ENCODE results near the gene SEPTIN10. TPM values are rescaled to one million over a fixed set of nuclear protein-coding genes. Genes with fewer than 3 reads are reported as not detected.

SEPTIN10 gene
- total and polyA plus RNA-seq, 3 donors from 2014 or later = 118 to 151 (median 130) TPM

DNA sequence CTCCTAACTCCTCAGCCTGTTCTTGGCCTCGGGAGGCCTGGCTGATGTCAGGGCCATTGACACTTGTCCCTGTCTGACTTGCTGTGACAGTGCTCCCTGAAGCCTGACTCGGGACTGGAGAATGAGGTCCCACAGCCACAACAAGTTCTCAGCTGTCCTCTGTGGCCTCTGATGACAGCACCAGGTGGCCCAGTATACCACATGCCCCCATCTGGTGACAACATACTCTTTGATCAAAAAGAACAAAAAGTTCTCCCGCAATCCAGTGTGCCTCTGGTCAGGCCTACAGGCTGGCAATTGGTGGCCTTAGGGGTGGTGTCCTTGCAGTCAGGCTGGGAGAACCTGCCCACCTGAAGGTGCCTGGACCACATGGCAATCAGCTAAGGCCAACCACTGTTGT lies 102.6 kb downstream of the SEPTIN10 start:
- Histone ChIP-seq H3K36me3 (ENCODE audit: low read depth, missing control alignments) (no peaks in the 10 kb centered on the region), H3K4me1 (no peaks in the 10 kb centered on the region), H3K4me3 (no peak overlapping the region), H3K27me3 (no peaks in the 10 kb centered on the region), H3K9me3 (no peaks in the 10 kb centered on the region), H3K27ac (no peak overlapping the region)
- no peak for TF ChIP-seq POLR2A (IDR thresholded peaks at IDR 0.05)
- TF ChIP-seq, protein P1, sequence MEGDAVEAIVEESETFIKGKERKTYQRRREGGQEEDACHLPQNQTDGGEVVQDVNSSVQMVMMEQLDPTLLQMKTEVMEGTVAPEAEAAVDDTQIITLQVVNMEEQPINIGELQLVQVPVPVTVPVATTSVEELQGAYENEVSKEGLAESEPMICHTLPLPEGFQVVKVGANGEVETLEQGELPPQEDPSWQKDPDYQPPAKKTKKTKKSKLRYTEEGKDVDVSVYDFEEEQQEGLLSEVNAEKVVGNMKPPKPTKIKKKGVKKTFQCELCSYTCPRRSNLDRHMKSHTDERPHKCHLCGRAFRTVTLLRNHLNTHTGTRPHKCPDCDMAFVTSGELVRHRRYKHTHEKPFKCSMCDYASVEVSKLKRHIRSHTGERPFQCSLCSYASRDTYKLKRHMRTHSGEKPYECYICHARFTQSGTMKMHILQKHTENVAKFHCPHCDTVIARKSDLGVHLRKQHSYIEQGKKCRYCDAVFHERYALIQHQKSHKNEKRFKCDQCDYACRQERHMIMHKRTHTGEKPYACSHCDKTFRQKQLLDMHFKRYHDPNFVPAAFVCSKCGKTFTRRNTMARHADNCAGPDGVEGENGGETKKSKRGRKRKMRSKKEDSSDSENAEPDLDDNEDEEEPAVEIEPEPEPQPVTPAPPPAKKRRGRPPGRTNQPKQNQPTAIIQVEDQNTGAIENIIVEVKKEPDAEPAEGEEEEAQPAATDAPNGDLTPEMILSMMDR (IDR thresholded peaks at IDR 0.05) = no peak
- no peak for DNase-seq
- intact Hi-C loops (cut with DNase I; ENCODE audit: low total_unique reads) = loop anchor here (5.0 kb wide), 1 partner anchor 379 kb away; no protein-coding TSS in a partner anchor
- 71 to 85% methylated on average over 1 to 3 of the region's 3 CpGs for WGBS, 2 donors

DNA sequence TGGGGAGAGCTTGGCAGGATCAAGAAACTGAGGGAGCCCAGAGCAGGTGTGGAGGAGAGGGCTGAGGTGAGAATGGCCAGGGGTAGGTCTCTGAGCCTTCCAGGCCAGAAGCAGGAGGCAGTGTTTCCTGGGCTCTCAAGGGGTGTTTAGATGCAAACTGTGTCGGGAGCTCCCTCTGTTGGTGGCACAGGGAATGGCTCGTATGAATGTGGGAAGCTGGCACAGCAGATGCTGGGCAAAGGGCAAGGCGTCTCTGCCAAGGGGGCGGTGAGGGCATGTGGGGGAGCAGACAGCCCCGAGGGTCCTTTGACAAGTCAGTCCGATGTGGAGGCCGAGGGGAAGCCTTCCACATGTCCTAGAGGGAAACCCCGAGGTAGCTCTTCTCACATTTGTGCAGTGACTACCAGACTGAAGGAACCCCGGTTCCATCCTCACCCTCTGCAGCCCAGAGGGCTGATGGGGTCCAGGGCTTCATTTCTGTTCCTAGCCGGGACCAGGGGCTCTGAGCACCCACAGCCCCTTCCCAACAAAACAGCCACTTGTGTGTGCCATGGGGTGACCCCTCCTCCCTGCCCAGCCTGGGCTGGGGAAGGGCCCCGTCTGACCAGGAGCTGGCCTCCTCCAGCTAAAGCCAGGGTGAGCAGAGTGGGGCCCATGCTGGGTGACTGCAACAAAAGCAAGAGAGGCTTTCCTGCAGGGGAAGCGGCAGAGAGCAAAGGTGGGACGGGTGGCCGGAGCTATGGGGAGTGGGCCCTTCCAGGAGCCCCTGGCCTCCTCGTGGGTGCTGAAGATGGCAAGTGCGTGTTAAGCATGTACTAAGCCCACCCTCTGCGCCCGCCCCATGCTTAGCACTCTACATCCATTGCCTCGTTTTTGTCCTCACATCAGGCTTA lies 103.4 kb downstream of the SEPTIN10 start:
- no peak overlapping the region for H3K4me3 ChIP-seq
- no peaks in the 10 kb centered on the region for H3K4me1 ChIP-seq
- TF ChIP-seq, protein P1 (IDR thresholded peaks at IDR 0.05) = peak; percentile 76 to 87 (median 83)
- TF ChIP-seq POLR2A (IDR thresholded peaks at IDR 0.05) = no peak
- DNase-seq = peak; percentile 89
- H3K27me3 ChIP-seq = no peaks in the 10 kb centered on the region
- H3K27ac ChIP-seq = no peak overlapping the region
- no peaks in the 10 kb centered on the region for H3K36me3 ChIP-seq (ENCODE audit: low read depth, missing control alignments)
- intact Hi-C loops (cut with DNase I; ENCODE audit: low total_unique reads) = loop anchor here (5.0 kb wide), 1 partner anchor 378 kb away; no protein-coding TSS in a partner anchor
- no peaks in the 10 kb centered on the region for H3K9me3 ChIP-seq
- WGBS, 2 donors = 62 to 75% methylated on average over 17 to 19 of the region's 19 CpGs

DNA sequence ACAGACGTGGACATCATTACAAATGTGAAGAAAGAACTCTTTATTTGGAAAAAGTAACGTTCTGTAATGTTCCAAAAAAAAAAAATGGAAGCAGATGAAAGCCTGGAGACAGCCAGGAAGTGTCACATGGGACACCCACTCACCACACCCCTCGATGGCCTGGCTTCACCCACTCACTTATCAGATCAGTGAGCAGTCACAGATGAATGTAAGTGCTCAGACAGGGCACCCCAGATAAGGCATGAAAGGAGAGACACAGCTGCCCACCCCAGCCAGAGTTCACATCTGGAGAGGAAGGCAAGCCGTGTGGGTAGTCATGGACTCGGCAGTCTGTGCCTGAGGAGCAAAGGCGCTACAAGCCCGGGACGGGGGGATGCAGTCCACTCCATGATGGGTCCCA lies 105.2 kb downstream of the SEPTIN10 start:
- H3K27ac ChIP-seq = no peak overlapping the region
- no peak overlapping the region for H3K4me3 ChIP-seq
- H3K36me3 ChIP-seq (ENCODE audit: low read depth, missing control alignments) = no peaks in the 10 kb centered on the region
- intact Hi-C loops (cut with DNase I; ENCODE audit: low total_unique reads) = no loop called here
- no peaks in the 10 kb centered on the region for H3K4me1 ChIP-seq
- WGBS, 2 donors = 75 to 81% methylated on average over 8 of the region's 8 CpGs
- H3K27me3 ChIP-seq = no peaks in the 10 kb centered on the region
- TF ChIP-seq, protein P1 (IDR thresholded peaks at IDR 0.05) = no peak
- no peak for TF ChIP-seq POLR2A (IDR thresholded peaks at IDR 0.05)
- H3K9me3 ChIP-seq = no peaks in the 10 kb centered on the region
- no peak for DNase-seq

DNA sequence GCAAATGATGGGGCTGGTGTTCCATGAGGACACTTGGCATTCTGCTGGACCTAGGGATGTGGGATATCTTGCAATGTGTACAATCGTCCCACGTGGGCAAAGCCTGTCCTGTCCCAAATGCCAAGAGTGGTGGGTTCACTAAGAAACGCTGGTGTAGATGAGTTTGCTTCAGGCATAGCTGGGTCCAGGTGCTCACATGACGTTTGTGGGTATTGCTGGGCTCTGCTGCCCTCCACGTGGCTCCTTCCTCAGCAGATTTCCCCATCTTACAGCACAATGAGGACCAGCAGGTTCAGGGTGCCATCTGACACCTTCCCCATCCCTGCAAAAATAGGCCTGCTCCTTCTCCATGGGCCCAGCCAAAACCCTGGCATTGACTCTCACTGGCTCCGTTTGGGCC lies 105.9 kb downstream of the SEPTIN10 start:
- Histone ChIP-seq H3K4me3 (no peak overlapping the region), H3K9me3 (no peaks in the 10 kb centered on the region), H3K27me3 (no peaks in the 10 kb centered on the region), H3K4me1 (no peaks in the 10 kb centered on the region), H3K27ac (no peak overlapping the region), H3K36me3 (ENCODE audit: low read depth, missing control alignments) (no peaks in the 10 kb centered on the region)
- no peak for DNase-seq
- intact Hi-C loops (cut with DNase I; ENCODE audit: low total_unique reads) = no loop called here
- 74 to 86% methylated on average over 6 of the region's 6 CpGs for WGBS, 2 donors
- TF ChIP-seq, protein P1 (IDR thresholded peaks at IDR 0.05) = no peak
- TF ChIP-seq POLR2A (IDR thresholded peaks at IDR 0.05) = no peak
